Testis (tissue), 2 donors: Measurements from ENCODE around the gene LRRC8C.

Experiments
- CTCF ChIP-seq, 3 experiments: fragments of 450-650 bp in 2 of 3; fragments of 200-600 bp in 1 of 3; sonication (generic) in 1 of 3; IDR thresholded peaks; one replicate each; pipeline ENCODE4 v1.5.1; 2016 to 2019; ENCODE audit warnings: antibody characterized with exemption in 3 of 3, mild to moderate bottlenecking in 2 of 3, moderate library complexity in 1 of 3
- POLR2A ChIP-seq: fragments of 450-650 bp; IDR thresholded peaks from one replicate; pipeline ENCODE4 v1.6.1; 2017; ENCODE audit warnings: antibody characterized with exemption, mild to moderate bottlenecking, moderate library complexity

- TF ChIP-seq CTCF (IDR thresholded peaks at IDR 0.05) (no peak), POLR2A (no peak)
These were observed 113.7 kb downstream of the LRRC8C start for GRCh38 chr1:89746424-89747149.
